D721Med (cell line): ENCODE measurements around the gene RPS21.

ENCODE experiments used
- DNase-seq: peaks from one replicate; pipeline ENCODE4 v3.0.0; 2011; ENCODE audit warnings: low spot score; ENCODE audit not compliant: insufficient read length
- FAIRE-seq: peaks from 2 replicates; lab custom pipeline; 2011; peaks lifted over from hg19 to GRCh38; lab: Jason Lieb, UNC
- TF ChIP-seq, protein P1 (sequence below): IDR thresholded peaks from 2 replicates; pipeline ENCODE4 v1.5.1; 2012; ENCODE audit warnings: mild to moderate bottlenecking, control low read depth; ENCODE audit not compliant: insufficient read depth; ENCODE audit errors: missing control alignments

The RPS21 gene

DNA sequence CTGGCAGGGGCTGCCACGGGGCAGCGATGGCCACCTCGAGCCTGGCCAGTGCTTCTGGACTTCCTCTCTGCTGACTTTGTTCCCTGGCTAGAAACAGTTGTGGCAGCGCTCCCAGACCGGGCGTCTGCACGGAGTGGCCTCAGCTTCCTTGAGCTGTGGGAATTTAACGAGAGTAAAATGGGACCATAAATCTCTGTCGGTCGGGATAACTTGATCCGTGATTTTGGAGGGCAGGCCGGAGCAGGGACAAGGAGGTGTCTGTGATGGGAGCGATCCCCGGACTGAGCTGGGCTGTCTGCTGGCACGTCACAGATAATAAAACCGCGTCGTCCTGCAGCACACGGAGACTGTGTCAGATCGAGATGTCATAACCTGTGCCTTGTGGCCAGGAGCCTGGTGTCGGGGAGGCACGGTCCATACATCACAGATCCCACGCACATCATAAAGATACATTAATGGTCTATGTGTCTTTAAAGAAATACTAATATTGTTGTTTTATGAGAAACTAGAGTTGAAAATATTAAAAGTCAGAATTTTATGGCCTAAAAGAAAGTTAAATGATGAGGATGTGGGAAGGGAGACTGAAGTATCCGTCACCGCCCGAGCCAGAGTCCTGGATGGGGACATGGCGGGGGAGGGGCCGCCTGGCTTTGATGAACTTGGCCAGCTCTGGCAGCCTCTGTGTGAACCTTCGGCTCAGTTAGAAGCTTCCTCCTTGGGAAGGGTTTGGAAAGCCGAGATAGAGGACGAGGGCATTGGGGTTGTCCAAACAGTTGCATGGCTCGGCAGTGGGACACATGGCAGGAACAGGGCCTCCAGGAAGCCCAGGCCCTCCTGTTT is 47.0 kb downstream of the RPS21 start:
- TF ChIP-seq, protein P1, sequence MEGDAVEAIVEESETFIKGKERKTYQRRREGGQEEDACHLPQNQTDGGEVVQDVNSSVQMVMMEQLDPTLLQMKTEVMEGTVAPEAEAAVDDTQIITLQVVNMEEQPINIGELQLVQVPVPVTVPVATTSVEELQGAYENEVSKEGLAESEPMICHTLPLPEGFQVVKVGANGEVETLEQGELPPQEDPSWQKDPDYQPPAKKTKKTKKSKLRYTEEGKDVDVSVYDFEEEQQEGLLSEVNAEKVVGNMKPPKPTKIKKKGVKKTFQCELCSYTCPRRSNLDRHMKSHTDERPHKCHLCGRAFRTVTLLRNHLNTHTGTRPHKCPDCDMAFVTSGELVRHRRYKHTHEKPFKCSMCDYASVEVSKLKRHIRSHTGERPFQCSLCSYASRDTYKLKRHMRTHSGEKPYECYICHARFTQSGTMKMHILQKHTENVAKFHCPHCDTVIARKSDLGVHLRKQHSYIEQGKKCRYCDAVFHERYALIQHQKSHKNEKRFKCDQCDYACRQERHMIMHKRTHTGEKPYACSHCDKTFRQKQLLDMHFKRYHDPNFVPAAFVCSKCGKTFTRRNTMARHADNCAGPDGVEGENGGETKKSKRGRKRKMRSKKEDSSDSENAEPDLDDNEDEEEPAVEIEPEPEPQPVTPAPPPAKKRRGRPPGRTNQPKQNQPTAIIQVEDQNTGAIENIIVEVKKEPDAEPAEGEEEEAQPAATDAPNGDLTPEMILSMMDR = no peak
- FAIRE-seq = no peak
- no peak for DNase-seq

DNA sequence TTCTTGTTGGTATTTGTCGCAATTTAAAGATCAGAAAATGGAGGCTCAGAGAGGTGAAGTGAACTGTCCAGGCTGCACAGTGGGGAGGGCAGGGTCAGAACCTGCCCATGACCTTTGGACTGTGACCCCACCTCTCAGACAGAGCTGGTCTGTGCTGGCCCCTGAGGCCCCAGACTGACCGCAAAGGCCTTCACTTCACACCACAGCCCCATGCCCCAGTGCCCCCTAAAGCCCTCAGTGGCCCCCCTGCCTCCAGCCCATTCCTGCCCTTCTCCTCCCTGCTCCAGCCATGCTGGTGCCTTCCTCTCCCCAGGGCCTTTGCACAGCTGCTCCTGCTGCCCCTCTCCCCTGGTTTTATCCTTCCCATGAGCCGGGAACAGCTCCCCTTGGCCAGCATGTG is 49.8 kb downstream of the RPS21 start:
- TF ChIP-seq, protein P1 = no peak
- no peak for DNase-seq
- FAIRE-seq = no peak

DNA sequence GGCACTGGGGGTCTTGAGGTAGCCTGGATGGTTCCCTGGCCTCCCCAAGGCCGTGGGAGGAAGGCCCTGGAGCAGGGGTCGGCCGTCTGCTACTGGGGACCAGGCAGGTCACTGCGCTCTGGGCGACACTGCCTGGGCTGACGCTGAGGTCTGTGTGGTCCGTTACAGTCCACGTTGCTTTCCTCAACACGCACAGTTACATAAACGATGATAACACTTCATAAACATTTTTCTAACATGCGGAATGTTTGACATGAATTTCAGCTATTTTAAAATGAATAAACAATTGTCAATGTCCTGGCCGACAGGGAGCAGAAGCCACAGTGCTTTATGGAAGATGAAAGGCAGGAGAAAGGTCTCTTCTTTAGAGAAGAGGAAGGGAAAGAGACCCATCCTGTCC is 50.6 kb downstream of the RPS21 start:
- no peak for FAIRE-seq
- DNase-seq = no peak

DNA sequence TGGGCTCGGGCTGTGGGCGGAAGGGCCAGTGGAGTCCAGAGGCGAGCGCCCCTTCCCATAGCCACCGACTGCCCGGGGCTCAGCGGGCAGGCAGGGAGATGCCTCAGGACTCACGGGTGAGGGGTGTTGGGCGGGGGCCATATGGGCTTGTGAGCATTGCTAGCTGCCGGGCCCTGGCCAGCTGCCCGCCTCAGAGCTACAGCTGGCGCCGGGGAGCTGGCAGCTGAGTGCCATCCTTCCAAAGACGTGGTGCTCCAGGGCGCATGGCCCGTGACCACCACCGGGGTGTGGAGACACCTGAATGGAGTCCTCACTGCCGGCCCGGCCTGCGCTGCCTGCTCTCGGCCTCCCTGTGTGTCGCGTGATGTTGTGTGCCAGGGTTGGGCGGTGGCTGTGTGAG is 51.0 kb downstream of the RPS21 start:
- FAIRE-seq = no peak

More for the DNA sequence above, 50.6 kb downstream of the RPS21 start:
- TF ChIP-seq, protein P1 = no peak

More for the DNA sequence above, 51.0 kb downstream of the RPS21 start:
- DNase-seq = no peak
- TF ChIP-seq, protein P1 = no peak
